GM18909 (cell line): Measurements from ENCODE around the gene AGO4.
A peak's percentile ranks its signal among the peaks of the same experiment; 100 is the strongest.
"Not testable (repeated sequence)": the region's sequence is repeated elsewhere in the genome, so short reads cannot be mapped to it uniquely, and the experiment has no call there.

ENCODE experiments used
- ATAC-seq: cut with Tn5 transposase; IDR thresholded peaks from one replicate; pipeline ENCODE4 v1.9.1; 2021; ENCODE audit warnings: mild to moderate bottlenecking; ENCODE audit not compliant: unreplicated experiment, poor library complexity

AGO4 gene

DNA sequence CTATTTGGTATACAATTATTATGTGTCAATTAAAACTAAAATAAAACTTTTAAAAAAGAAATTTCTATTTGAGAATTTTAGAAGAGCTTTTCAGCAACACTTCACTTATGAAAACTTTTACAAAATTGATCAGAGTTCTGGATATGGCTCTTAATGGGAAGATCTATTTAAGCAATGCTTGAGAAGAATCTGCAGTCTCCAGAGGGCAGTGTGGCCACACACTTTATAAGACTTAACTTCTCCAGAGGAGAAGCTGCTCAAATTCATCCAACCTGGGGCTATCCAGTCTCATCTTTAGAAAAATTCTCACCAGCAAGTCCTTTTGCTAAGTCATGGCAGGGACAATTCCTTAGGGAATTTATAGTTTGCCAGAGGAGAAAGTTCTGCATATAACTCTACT is 50.0 kb downstream of the AGO4 start:
- no peak for ATAC-seq

DNA sequence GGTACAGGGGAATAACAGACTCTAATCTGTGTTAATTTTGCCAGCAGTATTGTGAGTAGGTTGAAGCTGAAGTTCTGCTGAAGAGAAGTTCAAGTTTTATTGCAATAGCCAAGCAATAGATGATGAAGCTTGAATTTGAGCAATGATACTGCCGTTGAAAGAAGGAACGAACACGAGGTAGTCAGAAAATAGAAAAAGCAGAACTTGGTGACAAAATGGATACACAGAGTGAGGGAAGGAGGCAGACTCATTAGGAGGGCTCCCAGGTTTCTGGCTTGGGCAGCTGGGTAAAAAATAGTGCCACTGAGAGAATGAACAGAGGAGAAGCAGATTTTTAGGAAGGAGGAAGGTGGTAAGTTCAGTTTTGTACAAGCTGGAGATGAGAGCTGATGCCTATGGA is 52.9 kb downstream of the AGO4 start:
- ATAC-seq, result no peak

DNA sequence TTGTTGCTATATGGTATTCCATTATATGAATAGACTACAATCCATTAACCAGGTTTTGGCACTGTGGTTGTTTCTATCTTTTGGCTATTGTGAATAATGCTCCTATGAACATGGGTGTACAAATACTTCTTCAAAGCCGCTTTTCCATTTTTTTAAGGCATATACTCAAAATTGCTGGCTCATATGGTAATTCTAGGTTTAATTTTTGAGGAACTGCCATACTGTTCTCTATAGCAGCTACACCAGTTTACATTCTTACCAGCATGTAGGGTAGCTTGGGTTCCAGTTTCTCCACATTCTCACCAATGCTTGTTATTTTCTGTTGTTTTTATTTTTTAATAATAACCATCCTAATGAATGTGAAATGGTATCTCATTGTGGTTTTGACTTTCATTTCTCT is 55.3 kb downstream of the AGO4 start:
- no peak for ATAC-seq

DNA sequence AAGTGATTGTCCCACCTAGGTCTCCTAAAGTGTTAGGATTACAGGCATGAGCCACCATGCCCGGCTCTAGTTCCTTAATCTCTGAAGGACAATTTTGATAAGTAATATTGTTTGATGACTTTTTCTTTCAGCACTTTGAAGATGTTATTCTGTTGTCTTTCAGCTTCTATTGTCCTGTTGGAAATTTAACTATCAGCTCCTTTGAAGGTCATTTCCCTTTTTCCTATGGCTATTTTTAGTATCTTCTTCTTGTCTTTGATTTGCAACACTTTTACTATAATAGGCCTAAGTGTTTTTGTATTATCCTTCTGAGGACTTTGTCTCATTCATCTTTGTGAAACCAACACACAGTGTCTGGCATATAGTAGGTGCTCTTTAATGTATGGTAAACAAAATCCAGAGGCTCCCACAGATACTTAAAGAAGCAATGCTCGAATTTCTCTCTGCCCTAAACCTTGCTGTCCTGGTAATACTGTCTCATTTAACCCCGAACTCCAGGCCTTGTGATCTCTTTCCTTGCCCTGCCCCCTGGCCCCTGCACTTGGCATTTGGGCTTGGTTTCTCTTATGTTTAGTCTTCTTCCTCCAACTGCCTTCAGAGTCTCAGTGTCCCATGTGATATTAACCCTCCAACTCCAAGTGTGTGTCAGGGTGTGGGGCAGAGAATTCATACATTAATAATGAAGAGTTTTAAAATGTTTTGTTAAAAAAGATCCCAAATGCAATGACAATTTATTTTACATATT is 56.2 kb downstream of the AGO4 start:
- no peak for ATAC-seq

DNA sequence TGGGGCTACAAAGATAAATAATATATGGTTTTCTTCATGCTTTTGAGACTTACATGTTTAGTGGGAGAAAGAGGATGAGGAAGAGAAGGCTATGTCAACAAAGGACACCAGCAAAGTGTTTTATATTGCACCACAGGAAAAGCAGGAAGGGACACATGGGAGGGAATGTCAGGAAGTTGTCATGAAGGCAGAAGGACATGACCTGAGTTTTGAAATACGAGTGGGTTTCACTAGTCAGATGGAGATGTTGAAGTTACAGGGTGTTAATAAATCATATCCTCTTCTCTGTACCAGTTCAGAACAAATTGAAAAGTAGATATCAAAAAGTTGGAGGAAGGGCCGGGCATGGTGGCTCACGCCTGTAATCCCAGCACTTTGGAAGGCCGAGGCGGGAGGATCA is 57.0 kb downstream of the AGO4 start:
- ATAC-seq, result no peak

DNA sequence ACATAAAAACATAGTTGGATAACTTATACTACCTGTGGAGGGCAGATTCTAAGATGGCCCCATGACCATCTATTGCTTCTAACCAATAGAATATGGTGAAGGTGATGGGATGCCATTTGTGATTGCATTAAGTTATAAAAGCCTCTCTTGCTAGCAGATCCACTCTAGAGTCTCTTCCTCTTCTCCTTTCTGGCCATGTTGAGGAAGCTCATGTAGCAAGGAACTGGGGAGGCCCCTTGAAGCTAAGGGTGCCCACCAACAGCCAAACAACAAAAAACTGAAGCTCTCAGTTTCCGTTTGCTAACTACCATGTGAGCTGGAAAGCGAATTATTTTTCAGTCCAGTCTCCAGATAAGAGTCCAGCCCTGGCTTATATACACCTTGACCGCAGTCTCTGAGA is 59.2 kb downstream of the AGO4 start:
- ATAC-seq, result no peak

DNA sequence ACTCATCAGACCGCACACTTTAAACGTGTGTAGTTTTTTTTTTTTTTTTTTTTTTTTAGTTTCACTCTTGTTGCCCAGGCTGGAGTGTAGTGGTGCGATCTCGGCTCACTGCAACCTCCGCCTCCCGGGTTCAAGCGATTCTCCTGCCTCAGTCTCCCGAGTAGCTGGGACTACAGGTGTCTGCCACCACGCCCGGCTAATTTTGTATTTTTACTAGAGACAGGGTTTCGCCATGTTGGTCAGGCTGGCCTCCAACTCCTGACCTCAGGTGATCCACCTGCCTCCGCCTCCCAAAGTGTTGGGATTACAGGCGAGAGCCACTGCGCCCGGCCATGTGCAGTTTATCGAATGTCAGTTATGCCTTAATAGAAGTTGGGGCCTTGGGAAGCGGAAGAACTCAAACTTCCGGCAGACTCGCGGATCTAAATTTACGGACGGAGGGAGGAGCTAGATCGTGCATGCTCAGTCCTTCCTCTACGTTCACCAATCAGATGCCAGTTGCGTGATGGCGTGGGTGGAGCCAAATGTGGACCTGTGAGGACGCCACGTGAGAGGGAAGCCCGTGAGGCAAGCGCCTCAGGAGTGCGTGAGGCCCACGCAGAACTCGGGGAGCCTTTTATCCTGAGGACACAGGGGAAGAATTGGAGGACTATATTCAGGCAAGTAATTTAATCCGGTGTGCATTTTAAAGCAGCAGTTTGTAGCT is 61.6 kb downstream of the AGO4 start:
- ATAC-seq, result not testable (repeated sequence)

DNA sequence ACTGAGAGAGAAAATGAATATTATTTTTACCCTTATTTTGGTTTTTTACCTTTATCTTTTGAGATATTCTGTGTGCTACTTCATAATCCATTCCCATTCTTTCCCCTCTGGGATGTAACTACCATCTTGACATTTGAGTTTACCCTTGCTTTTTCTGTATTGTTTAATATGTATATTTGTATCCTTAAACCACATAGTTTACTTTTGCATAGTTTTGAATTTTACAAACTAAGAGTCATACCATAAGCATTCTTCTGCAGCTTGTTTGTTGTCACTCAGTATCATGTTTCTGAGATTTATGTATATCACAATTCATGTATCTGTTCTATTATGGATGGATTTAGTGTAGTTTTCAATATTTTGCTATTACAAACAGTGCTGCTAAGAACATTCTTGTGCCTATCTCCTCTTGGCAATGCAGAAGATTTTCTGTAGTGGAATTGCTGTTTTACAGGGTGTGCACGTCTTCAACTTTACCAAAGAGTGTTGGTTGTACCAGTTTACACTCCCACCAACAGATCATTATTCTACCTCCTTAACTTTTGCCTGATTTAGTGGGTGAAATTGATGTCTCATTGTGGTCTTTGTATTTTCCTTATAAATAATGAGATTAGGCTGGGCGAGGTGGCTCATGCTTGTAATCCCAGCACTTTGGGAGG is 63.0 kb downstream of the AGO4 start:
- no peak for ATAC-seq

DNA sequence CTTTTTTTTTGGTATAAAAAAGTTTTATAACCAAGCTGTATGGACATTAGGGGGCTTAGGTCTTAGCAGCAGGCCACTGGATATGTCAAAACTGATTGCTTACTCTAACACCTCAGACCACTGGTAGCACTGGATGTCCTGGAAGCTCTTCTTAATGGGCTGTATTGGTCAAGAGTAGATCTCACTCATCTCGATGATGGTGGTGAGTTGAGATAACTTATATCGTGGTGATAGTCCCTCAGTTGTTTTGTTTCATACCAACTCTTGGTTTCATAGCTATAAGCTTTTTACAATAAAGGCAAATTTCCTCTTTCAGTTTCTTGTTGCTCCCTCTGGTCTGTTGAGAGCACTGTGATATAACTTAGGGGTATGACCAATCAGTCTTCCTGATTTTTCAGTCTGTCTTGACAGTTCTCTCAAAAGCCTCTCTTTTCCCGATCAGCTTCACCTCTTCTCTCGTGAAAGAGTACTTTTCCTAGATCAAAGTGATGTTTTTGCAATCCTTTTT is 65.5 kb downstream of the AGO4 start:
- ATAC-seq, result no peak

DNA sequence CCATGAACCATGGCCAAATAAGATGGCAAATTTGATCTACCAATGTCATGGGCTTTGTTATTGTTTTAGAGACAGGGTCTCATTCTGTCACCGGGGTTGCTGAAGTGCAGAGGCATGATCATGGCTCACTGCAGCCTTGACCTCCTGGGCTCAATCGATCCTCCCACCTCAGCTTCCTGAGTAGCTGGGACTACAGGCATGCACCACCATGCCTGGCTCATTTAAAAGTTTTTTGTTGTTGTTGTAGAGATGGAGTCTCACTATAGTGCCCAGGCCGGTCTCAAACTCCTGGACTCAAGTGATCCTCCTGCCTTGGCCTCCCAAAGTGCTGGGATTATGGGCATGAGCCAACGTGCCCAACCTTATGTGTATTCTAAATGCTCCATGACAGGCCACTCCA is 66.3 kb downstream of the AGO4 start:
- not testable (repeated sequence) for ATAC-seq

DNA sequence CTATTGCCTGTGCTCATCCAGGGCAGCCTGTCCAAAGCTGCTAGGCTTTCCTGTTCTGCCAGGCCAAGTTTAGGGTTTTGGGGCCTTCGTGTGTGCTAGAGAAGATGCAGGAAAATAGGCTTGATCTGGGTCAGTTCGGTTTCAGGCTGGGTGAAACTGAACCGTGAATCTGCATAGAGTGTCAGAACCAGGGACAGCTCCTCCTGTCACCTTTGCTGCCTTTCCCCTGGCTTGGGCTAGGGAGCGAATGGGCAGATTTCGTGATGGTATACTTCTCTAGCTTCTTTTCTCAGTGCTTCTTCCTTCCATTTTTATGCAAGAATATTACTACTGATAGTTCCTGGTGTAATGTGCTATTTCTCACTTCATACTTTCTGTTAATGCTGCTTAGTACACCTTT is 69.2 kb downstream of the AGO4 start:
- no peak for ATAC-seq

DNA sequence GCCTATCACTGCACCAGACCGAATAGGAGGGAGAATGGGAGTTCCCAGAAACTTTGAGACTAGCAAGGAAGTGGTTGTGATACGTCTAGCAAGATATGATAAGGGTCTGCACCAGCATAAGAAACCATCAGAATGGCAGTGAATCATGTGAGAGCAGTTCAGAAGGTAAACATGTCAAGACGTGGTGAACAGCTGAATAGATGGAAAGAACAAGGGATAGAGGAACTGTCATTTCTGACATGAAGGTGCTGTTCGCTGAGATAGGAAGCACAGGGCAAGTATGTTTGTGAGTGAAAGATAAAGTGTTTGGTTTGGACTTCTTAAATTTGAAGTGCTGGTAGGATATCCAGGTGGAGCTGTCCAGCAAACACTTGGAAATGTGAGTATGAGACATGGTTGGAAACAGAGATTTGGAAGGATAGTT is 74.0 kb downstream of the AGO4 start:
- ATAC-seq, result no peak

DNA sequence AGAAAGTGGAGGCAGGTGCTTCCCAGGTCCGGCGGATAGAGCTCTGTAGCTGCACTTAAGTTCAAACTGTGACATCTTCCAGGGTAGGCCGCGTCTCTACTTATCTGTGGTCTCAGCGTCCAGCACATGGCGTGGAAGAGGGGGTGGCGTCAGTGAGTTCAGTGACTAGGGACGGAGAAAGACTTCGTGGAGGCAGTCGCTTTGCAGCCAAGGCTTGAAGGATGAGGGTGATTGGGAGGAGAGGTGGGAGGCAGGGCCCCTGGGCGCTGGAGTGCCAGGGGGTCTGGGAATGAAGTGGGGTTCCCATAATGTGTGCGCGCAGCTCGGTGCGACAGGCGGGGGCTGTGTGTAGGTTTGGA is 74.7 kb downstream of the AGO4 start:
- no peak for ATAC-seq

DNA sequence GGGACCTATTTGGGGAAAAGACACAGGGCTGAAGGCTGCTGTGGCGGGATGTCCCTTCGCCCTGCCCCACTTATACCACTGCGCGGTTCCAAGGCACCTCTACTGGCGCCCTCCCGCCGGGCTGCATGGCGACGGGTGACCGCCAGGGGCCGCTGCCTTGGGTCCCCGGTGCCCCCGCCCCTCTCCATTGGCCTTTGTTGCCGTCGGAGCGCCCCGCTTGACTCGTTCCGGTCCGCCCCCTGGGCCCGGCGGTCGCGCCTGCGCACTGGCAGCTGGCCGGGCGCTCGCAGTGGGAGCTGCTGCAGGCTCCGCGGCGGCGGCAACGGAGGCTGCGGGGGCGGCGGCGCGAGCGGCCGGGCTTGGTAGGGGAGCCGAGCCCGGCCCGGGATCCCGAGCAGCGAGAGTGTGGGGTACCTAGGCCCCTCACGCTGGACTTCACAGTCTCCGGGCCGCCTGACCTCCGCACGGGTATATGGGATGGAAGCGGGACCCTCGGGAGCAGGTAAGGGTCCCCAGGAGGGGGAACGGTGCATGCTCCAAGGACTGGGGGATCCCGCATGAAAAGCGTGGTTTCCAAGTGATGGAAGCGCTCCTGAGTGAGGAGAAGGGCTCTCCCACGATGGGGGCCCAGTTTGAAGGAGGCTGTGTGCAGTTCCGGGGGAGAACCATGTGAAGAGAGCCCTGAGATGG is 75.3 kb downstream of the AGO4 start, which contains the start of gene AGO1:
TSS of gene AGO1 (plus strand) at position 265 of the 690 bp plus-strand sequence. CDS start at position 478, 213 bp downstream.
- peak; percentile 95 for ATAC-seq

DNA sequence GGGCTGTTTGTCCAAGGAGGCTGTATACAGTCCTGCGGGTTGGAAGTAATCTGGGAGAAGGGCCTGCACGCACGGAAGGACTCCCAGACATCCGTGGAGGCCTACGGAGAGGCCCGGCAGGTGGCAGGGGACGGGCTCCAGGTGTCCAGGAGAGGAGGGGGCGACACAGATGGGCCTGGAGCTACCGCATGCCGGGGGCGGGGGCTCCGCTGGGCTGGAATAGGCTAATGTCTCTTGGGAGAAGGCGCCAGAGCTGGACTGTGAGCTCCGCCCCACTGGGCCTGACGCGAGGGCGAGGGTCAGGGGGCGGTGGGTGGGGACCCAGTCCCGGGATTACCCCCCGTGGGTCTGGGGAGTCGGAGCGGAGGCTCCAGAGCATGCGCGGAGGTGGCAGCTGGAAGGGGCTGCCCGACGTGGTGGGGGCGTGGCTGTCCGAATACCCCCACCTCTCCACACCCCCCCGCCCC is 75.9 kb downstream of the AGO4 start:
- peak; percentile 5 for ATAC-seq

DNA sequence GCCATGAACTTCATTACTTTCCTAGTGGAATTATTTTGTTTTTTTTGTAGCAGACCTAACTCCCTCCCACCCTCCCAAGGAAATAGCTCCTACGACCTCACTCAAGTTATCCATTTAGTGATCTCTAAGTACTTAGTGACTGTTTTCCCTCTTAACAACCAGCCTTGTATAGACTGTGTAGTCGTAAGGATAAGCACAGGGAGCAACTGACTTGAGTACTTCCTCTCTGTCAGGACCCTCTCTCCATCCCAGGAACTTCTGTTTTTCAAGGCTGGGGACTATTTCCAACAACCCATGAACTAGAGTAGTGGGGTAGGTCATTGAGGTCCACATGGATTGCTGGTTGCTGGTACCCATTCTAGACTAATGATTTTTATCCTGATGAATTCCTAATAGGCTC is 77.1 kb downstream of the AGO4 start:
- no peak for ATAC-seq

DNA sequence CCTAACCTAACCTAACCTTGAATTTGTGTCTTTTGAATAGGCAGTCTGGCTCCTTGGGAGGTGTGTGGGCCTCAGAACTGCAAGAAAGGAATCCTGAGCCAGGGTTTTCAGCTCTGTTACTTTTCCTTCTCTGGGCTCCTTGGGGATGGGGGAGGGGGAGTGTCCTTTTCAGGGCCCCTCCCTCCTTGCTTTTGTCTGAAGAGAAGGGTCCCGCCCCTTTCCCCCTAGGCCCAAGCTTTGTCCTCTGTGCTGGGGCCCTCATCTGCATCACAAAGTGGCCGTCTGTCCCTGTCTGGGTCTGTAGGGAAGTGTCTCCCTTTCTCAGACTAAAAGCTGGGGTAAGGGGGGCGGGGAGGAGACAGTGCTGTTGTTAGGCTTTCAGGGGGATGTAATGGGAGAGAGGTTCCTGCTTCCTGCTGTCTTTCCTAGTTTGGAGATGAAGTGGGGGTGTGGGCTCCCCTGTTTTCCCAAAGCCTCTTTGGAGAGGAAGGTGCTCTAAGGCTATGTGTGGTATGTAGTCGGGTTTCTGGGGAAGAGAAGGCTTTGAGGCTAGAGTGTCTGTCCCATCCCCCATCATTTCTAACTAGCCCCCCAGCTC is 78.2 kb downstream of the AGO4 start:
- ATAC-seq, result no peak

DNA sequence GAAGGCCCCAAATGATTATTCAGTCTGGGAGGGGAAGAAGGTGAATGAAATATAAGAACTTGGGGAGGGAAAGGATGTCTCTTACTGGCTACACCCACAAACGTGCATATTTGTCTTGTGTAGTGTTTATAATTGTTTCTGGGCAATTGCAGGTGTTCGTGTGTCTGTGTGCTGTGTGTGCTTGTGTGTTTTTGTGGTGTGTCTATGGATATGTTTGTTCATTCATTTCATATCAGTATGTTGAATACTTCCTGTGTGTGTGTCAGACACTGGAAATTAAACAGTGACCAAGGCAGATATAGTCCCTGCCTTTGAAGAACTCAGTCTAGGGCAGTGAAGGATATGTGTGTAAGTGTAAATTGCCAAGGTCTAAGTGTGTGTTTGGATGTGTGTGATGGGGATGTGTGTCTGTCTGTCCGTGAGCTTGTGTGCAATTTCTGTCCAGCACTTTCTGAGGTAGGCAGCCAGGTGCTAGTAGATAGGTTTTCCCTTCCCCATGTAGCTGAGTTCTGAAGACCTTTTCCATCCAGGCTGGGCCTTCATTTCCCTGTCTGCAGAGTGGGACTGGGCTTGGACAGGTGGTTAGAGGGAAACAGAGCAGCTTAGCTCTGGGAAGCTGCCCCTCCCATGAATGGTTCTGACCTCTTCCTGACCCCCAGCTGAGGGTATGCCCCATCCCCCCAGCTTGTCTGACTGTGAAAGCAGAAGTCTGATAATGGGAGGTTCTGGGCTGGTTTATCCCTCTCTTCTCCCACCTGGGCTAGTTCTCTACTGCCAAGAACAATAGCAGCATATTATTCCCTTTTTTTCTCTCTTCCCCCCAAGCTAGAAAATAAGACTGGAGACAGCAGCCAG is 79.0 kb downstream of the AGO4 start:
- ATAC-seq, result no peak

DNA sequence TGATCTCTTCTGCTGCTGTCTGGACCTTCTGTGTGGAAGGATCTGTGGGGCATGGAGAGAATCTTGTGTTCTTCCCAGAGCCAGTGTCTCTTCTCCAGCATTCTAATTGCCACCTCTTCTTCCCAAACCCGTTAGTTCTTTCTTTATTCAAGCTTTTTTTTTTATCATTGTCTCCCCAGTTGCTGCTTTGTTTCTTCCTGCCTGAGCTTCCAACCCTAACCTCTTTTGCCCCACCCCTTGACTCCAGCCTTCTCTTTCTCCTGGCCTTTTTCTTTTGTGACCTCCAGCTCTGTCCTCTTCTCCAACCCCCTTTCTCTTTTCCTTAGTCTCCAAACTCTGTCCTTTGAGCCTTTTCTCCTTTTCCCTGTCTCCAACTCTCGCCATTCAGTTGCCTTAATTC is 79.7 kb downstream of the AGO4 start:
- ATAC-seq, result no peak
